Peyer's patch (tissue), 4 donors: ENCODE measurements around the gene ARPC1B. TPM values are rescaled to one million over a fixed set of nuclear protein-coding genes. Genes with fewer than 3 reads are reported as not detected.

Experiments
- DNase-seq, 3 donors: peaks; one replicate each; pipeline ENCODE4 v3.0.0-alpha.2; 2017 to 2019
- H3K27ac ChIP-seq, 4 donors: fragments of 200-600 bp; sonication (generic); one replicate each; pipeline ENCODE4 v1.5.1; 2016 to 2019
- H3K27me3 ChIP-seq, 2 donors: fragments of 200-600 bp; sonication (generic); one replicate each; pipeline ENCODE4 v1.5.1; 2019
- H3K36me3 ChIP-seq, 3 donors: fragments of 200-600 bp; sonication (generic); one replicate each; pipeline ENCODE4 v1.5.1; 2016 to 2019
- H3K4me1 ChIP-seq, 4 donors: fragments of 200-600 bp; sonication (generic); one replicate each; pipeline ENCODE4 v1.5.1; 2016 to 2019
- H3K4me3 ChIP-seq, 4 donors: fragments of 200-600 bp; sonication (generic); 1 replicate in 3 of 4; 2 replicates in 1 of 4; pipeline ENCODE4 v1.5.1; 2016 to 2019; ENCODE audit warnings: mild to moderate bottlenecking in 1 of 4
- H3K9me3 ChIP-seq, 4 donors: fragments of 200-600 bp; sonication (generic); one replicate each; pipeline ENCODE4 v1.5.1; 2016 to 2019; ENCODE audit warnings: mild to moderate bottlenecking in 1 of 4
- CTCF ChIP-seq, 6 experiments: fragments of 450-650 bp in 4 of 6; fragments of 200-600 bp in 2 of 6; sonication (generic) in 1 of 6; IDR thresholded peaks; one replicate each; pipeline ENCODE4 v1.5.1; 2017 to 2019; ENCODE audit warnings: antibody characterized with exemption in 6 of 6, mild to moderate bottlenecking in 3 of 6, moderate library complexity in 1 of 6
- POLR2A ChIP-seq, 2 donors: fragments of 450-650 bp; IDR thresholded peaks; one replicate each; pipeline ENCODE4 v1.5.1; 2017; ENCODE audit warnings: antibody characterized with exemption in 2 of 2, mild to moderate bottlenecking in 2 of 2, moderate library complexity in 2 of 2
- total RNA-seq, 4 donors: library from RNA; depleted of rRNA; stranded (reverse); fragments of >200 nt; gene quantifications; one replicate each; pipeline ENCODE4 v1.1.0, GENCODE V29; 2016

ARPC1B gene
- total RNA-seq, 4 donors from 2014 or later: 228 to 386 (median 343) TPM

DNA sequence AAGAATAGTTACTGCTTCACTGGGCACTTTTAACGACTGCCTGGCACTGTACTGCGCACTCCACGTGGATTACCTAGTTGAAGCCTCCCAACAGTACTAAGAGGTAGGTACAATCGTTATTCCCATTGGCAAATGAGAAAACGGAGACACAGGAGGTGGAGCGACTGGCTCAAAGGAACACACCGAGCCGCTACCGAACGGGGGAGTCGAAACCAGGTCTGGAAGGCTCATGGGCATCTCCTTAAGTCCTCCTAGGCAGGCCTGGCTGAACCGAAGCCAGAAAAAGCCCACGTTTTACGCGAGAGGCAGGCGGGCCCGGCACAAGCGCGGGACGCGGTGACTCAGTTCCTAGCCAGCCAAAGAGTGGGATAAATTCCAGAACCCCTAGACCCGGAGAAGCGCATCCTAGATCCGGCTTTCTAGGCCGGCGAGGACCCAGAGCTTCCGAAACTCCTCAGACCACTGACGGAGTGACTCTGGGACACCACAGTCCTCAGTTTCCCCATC, 33.4 kb downstream of the ARPC1B start:
- H3K27ac ChIP-seq: peak overlapping the region; percentile 93 to 97 (median 95)
- TF ChIP-seq POLR2A (IDR thresholded peaks at IDR 0.05): no peak
- TF ChIP-seq CTCF (IDR thresholded peaks at IDR 0.05): no peak

GRCh38 chr7:99408379-99409191, 34.1 kb downstream of the ARPC1B start, which contains the start of the genes BUD31 and PDAP1:
BUD31 (plus strand) TSS chr7:99408969; CDS start chr7:99411093, 2,124 bp downstream.
PDAP1 (minus strand) TSS chr7:99408597; CDS start chr7:99408548, 49 bp downstream.
- peak; percentile 92 to 97 (median 96) for DNase-seq
- H3K4me3 ChIP-seq: peak within 1 kb of the TSS; percentile 80 to 98 (median 86)
- H3K27ac ChIP-seq: peak within 1 kb of the TSS; percentile 93 to 97 (median 95)
- H3K27me3 ChIP-seq: no peaks in the 10 kb centered on the region
- no peaks in the 10 kb centered on the region for H3K9me3 ChIP-seq
- TF ChIP-seq POLR2A (IDR thresholded peaks at IDR 0.05) (peak; percentile 74 to 95), CTCF (IDR thresholded peaks at IDR 0.05) (peak in 4 of 6 experiments; percentile 32 to 56 (median 52))
- peaks cover 6 to 38% (median 19%) of the 10 kb centered on the region in 4 donors for H3K4me1 ChIP-seq
- H3K36me3 ChIP-seq: peaks cover 0 to 46% (median 3%) of the 10 kb centered on the region in 3 donors

More for the DNA sequence above, 33.4 kb downstream of the ARPC1B start:
- Histone ChIP-seq H3K4me3 (peak overlapping the region; percentile 80 to 98 (median 86)), H3K27me3 (no peaks in the 10 kb centered on the region), H3K36me3 (peaks cover 0 to 46% (median 3%) of the 10 kb centered on the region in 3 donors), H3K9me3 (no peaks in the 10 kb centered on the region), H3K4me1 (peaks cover 6 to 38% (median 19%) of the 10 kb centered on the region in 4 donors)
- DNase-seq: peak in 2 of 3 donors; percentile 64 to 66

- H3K27ac ChIP-seq: peak overlapping the region; percentile 93 to 97 (median 95)
- no peak for DNase-seq
- peaks cover 0 to 47% (median 3%) of the 10 kb centered on the region in 3 donors for H3K36me3 ChIP-seq
- no peaks in the 10 kb centered on the region for H3K9me3 ChIP-seq
- no peaks in the 10 kb centered on the region for H3K27me3 ChIP-seq
- TF ChIP-seq POLR2A (IDR thresholded peaks at IDR 0.05) (no peak), CTCF (IDR thresholded peaks at IDR 0.05) (no peak)
- peak overlapping the region; percentile 80 to 98 (median 86) for H3K4me3 ChIP-seq
- H3K4me1 ChIP-seq: peaks cover 6 to 38% (median 19%) of the 10 kb centered on the region in 4 donors
Observed at GRCh38 chr7:99409192-99409572, 34.7 kb downstream of the ARPC1B start.

DNA sequence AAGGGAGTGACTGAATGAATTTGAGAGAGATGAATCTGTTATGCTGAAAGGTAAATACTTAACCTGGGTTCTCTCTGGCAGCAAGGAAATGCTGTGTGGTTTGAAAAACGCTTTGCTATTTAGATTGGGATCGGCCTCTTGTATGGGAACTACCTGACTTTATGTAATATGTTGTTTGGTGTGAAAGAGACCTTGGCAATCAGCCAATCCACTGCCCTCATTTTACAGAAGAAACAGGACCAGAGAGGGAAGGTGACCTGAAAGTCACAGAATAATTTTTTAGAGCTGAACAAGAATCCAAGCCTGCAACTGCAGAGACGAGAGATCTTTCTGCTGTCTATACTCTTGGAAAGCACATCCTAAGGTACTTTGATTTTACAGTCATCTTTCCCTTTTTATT, 35.3 kb downstream of the ARPC1B start:
- H3K27me3 ChIP-seq: no peaks in the 10 kb centered on the region
- H3K9me3 ChIP-seq: no peaks in the 10 kb centered on the region
- H3K4me3 ChIP-seq: peak overlapping the region; percentile 80 to 98 (median 86)
- no peak for DNase-seq
- TF ChIP-seq POLR2A (IDR thresholded peaks at IDR 0.05) (no peak), CTCF (IDR thresholded peaks at IDR 0.05) (no peak)
- peaks cover 6 to 32% (median 19%) of the 10 kb centered on the region in 4 donors for H3K4me1 ChIP-seq
- peak overlapping the region in 3 of 4 donors; percentile 93 to 96 (median 94) for H3K27ac ChIP-seq
- H3K36me3 ChIP-seq: peaks cover 0 to 47% (median 3%) of the 10 kb centered on the region in 3 donors

DNA sequence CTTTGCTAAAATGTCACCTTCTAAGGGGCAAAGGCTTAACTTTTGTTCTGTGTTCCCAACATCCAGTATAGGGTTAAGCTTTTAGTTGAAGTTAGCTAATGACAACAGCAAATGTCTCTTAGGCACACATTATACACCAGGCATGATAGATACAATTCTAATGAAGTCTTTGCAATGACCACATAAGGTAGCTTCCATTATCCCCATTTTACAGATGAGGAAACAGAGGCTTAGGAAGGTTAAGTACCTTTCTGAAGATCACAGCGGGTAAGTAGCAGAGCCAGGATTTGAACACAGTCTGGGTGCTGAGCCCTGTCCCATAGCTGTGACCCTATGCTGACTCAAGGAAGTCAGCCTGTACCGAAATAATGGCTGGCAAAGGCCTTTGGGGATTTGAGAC, 36.1 kb downstream of the ARPC1B start:
- Histone ChIP-seq H3K27me3 (no peaks in the 10 kb centered on the region), H3K27ac (no peak overlapping the region), H3K4me3 (no peak overlapping the region), H3K9me3 (no peaks in the 10 kb centered on the region), H3K4me1 (peaks cover 6 to 31% (median 19%) of the 10 kb centered on the region in 4 donors), H3K36me3 (peaks cover 0 to 52% (median 3%) of the 10 kb centered on the region in 3 donors)
- DNase-seq: no peak
- TF ChIP-seq CTCF (IDR thresholded peaks at IDR 0.05) (no peak), POLR2A (IDR thresholded peaks at IDR 0.05) (no peak)
